Activated naive CD4-positive, alpha-beta T cell treated with anti-CD3 and anti-CD28 coated beads, Interleukin-2, amount 50 U/mL, for 72 hours (primary cell): ENCODE data around the gene RASSF10. TPM values are rescaled to one million over a fixed set of nuclear protein-coding genes. Genes with fewer than 3 reads are reported as not detected.
"Not testable (repeated sequence)": the region's sequence is repeated elsewhere in the genome, so short reads cannot be mapped to it uniquely, and the experiment has no call there.

Source experiments
- ATAC-seq, 2 donors: fragments of 150-1000 bp; cut with Tn5 transposase; 2 replicates each; pipeline ENCODE4 v1.10.0; 2021; ENCODE audit warnings: mild to moderate bottlenecking in 2 of 2, moderate library complexity in 2 of 2
- DNase-seq, 2 donors: peaks; one replicate each; pipeline ENCODE4 v3.0.0; 2021 to 2022; ENCODE audit warnings: low spot score in 2 of 2
- H3K27ac Mint-ChIP-seq, 2 donors: one replicate each; pipeline ENCODE4 v1.8.0; 2022; ENCODE audit warnings: mild to moderate bottlenecking in 2 of 2, mixed read lengths in 2 of 2
- H3K36me3 Mint-ChIP-seq, 2 donors: one replicate each; pipeline ENCODE4 v1.8.0; 2022; ENCODE audit warnings: mixed read lengths in 2 of 2
- H3K9me3 Mint-ChIP-seq, 2 donors: one replicate each; pipeline ENCODE4 v1.8.0; 2022; ENCODE audit warnings: mixed read lengths in 2 of 2
- total RNA-seq, 2 donors: library from RNA; stranded (reverse); gene quantifications; one replicate each; pipeline ENCODE4 v1.2.3, GENCODE V29; 2022

RASSF10 gene
- total RNA-seq, 2 donors from 2014 or later: not detected

DNA sequence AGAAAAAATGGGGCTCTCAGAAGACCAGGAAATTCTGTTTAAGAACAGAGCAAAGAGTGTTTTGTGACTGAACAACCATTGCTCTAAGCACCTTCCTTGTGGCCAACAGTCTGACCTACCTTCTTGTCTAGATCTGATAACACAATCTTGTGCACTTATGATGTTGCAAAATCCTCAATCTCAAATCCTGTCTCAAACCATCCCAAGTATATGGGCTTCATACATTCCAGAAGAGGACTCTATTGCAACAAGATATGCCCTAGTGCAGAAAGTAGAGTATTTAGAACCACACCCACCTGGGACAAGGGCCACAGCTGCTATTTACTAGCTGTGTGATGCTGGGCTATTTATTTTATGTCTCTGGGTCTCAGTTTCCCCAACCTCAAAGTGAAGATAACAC, 27.1 kb downstream of the RASSF10 start:
- Mint-ChIP-seq H3K9me3 (no peaks in the 10 kb centered on the region), H3K36me3 (no peaks in the 10 kb centered on the region), H3K27ac (no peak overlapping the region)
- DNase-seq (no peak), ATAC-seq (no peak)

DNA sequence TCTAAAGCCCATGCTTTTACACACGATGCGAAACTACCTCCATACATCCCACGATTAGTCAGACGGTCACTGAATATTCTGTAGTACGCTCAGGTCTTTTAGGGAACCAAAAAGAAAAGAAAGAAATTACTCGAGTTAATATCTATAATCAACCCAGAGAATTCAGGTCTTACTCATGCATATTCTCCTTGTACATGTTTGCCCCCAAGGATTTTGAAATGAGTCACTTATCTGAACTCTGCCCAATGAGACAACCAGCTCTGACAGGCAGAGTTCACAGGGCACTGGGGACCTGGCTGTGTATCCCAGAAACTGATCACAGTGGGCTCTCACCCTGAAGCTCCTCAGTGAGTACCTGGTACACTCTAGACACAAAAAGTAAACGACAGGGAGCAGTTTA, 29.2 kb downstream of the RASSF10 start:
- no peak for DNase-seq
- Mint-ChIP-seq H3K9me3 (no peaks in the 10 kb centered on the region), H3K36me3 (no peaks in the 10 kb centered on the region), H3K27ac (no peak overlapping the region)
- ATAC-seq: no peak

DNA sequence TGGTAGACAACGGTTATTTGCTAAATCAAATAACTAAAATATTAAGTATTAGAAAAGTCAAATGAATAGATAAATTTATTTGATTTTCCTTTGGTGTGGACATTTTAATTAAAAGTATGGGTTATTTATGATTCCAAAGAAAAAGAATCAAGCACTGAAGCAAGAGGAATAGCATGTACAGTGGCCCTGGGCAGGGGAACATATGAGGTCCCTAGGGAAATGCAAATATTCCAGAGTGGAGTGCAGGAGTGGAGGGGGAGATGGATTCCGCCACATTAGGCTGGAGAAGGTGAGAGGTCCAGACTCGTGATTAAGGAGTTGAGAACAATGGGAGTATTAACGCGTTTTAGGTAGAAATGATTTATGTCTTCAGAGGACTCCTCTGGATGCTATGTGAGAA, 30.0 kb downstream of the RASSF10 start:
- H3K36me3 Mint-ChIP-seq: no peaks in the 10 kb centered on the region

DNA sequence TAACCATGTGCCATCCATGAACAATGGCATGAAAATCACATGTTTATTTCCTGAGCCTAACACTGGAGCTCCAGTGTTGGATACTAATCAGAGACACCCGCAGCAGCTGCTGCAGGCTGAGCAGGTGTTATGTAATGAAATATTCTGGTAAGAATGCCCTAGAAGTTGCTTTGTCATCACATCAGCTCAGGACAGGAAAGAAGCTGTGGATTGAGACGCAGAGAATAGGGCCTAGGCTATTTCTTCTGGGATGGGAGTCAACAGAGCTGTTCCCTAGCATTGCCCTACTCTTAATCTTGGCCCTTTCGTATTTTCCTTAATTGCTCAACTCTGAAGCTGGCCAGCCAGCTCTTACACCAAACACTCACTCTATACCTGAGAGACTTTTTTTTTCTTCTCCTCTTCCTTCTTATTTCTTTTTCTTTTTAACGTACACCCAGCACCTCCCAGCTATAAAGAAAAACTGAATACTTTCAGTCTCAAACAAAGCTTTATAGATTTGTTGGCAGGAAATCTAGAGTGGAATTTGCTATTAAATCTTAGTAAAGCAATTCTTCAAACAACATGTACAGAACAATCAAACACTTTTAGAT, 31.9 kb downstream of the RASSF10 start:
- H3K9me3 Mint-ChIP-seq: no peaks in the 10 kb centered on the region
- DNase-seq: no peak
- no peaks in the 10 kb centered on the region for H3K36me3 Mint-ChIP-seq
- no peak overlapping the region for H3K27ac Mint-ChIP-seq
- ATAC-seq: no peak

More for the DNA sequence above, 30.0 kb downstream of the RASSF10 start:
- H3K9me3 Mint-ChIP-seq: no peaks in the 10 kb centered on the region
- DNase-seq (no peak), ATAC-seq (no peak)
- no peak overlapping the region for H3K27ac Mint-ChIP-seq

DNA sequence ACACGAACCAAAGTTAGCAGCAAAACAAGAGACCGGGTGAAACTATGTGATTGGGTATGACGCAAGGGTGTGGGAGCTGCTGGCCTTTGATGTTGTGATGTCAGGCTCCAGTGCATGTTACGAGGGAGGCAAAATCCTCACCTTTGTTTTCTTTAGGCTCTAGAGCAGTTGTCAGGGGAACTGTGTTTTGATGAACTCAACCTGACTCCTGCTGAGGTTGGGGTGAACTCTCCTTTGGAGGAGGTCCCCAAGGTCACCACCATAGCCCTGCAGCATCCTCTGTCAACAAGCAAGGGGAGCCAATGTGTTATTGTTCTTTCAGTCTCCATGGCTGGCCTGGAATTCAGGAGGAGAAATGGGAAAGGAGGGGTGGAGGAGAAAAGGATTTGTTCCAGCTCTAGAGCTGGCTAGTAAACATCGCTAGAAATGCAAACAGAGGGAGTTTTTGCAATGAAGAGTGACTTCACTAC, 33.8 kb downstream of the RASSF10 start:
- no peaks in the 10 kb centered on the region for H3K36me3 Mint-ChIP-seq
- H3K27ac Mint-ChIP-seq: no peak overlapping the region
- H3K9me3 Mint-ChIP-seq: no peaks in the 10 kb centered on the region
- DNase-seq (no peak), ATAC-seq (no peak)

DNA sequence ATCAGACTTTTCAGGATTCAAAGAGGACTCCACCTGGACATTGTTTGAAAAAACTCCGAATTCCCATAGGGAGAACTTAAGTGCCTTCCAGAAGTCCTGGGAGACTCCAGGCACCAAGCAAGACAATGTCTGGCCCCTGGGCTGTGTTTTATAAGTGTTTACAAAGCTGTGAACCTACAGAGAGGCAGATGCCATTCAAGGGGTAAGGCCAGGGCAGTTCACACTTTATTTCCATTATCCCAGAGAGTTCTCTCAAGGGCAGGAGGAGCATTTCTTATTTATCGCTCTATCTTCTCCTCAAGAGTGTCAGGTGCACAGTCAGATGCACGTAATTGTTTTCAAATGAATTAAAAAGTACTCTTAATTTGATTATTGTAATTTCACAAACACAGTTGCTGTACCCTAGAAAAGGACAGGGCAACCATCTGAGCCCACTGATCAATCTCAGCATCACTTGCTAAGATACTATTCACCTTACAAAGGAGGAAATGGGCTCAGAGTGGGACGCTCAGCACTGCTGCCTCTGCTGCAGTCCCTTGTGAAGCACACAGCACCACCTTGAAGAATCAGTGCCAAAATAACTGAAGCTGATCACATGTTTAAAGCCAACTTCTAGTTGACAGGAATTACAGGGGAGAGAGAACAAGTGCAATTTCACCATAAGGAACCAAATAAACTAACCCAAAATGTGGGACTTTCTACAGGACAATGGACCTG, 35.0 kb downstream of the RASSF10 start:
- Mint-ChIP-seq H3K27ac (no peak overlapping the region), H3K36me3 (no peaks in the 10 kb centered on the region), H3K9me3 (no peaks in the 10 kb centered on the region)
- ATAC-seq (no peak), DNase-seq (no peak)

DNA sequence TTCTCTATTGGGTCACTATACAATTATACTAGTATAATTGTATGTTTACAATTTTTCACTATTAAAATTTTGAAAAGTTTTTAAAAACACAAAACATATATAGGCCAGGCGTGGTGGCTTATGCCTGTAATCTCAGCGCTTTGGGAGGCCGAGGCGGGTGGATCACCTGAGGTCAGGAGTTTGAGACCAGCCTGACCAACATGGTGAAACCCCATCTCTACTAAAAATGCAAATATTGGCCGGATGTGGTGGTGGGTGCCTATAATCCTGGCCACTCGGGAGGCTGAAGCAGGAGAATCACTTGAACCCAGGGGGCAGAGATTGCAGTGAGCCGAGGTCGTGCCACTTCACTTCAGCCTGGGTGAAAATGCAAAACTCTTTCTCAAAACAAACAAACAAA, 36.0 kb downstream of the RASSF10 start:
- H3K9me3 Mint-ChIP-seq: not testable (repeated sequence)

DNA sequence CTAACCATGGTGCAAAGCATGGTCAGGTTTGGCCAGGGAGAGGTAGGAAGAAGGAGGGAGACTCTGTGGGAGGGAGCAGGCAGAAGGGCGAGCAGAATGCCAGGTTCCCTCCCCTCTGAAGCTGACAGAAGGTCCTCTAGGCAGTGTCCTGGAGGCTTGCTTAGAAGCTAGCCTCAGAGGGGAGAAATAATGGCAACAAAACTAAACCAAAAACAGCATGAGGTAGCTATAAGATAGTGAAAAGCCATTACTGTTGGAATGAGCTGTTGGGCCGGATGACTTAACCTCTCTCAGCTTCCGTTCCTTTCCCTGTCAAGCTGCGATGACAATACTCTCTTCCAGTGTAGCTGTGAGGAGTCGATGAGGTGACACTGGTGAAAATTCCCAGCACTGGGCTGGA, 36.6 kb downstream of the RASSF10 start:
- DNase-seq (no peak), ATAC-seq (no peak)
- Mint-ChIP-seq H3K36me3 (no peaks in the 10 kb centered on the region), H3K9me3 (no peaks in the 10 kb centered on the region), H3K27ac (no peak overlapping the region)

More for the DNA sequence above, 36.0 kb downstream of the RASSF10 start:
- not testable (repeated sequence) for DNase-seq, ATAC-seq, H3K36me3 Mint-ChIP-seq, H3K27ac Mint-ChIP-seq

DNA sequence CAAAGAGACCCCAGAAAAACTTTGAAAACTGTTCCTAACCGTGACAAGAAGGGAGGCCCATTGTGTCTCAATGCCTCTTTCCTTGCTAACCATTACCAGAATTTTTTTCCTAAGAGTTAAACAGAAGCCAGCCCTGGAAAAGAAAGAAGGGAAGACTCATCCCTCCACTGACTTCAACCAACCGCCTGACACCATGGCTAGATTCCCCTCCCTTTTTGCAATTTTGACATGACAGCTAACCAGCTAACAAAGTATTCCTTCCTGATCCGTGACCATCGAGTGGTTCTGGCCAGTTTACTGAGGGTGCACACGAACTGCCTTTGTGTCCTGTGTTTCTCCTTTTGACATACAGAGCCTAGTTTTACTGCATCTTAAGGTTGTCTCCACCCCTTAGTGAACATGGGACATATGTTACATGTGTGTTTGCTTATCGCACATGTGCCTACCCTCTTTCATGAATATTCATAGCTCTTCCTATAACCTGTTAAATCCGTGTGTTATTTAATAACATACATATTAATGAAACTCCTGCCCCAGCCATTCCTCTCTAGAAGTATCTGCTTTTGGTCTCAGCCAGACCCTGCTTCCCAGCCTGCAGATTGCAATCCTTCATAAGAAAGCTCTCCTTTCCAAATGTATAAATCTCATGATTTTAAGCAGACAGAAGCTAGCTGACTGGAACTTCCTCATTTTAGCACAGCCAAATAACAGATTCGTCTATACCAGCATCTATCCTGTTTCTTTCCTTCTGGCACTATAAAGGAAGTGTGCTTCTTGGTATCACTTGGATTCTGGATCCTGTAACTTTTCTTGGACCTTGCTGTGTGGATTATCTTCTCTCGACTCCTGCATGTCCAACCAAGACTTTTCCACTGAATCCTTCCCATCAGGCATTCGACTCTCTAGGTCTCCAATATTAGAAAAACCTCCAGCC, 37.8 kb downstream of the RASSF10 start:
- H3K27ac Mint-ChIP-seq: no peak overlapping the region
- ATAC-seq: no peak

DNA sequence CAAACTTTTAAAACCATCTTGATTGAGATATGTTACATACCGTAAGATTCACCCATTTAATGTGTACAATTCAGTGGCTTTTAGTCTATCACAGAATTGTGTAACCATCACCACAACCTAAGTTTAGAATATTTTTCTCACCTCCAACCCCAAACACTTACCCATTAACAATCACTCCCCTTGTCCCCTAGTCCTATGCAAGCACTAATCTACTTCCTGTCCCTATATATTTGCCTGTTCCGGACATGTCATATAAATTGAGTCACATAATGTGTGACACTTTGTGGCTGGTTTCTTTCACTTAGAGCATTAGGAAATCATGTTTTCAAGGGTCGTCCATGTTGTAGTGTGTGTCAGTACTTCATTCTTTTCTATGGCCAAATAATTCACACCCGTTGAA, 38.8 kb downstream of the RASSF10 start:
- no peak for ATAC-seq
- no peaks in the 10 kb centered on the region for H3K9me3 Mint-ChIP-seq

More for the DNA sequence above, 37.8 kb downstream of the RASSF10 start:
- Mint-ChIP-seq H3K9me3 (no peaks in the 10 kb centered on the region), H3K36me3 (no peaks in the 10 kb centered on the region)
- DNase-seq: no peak

DNA sequence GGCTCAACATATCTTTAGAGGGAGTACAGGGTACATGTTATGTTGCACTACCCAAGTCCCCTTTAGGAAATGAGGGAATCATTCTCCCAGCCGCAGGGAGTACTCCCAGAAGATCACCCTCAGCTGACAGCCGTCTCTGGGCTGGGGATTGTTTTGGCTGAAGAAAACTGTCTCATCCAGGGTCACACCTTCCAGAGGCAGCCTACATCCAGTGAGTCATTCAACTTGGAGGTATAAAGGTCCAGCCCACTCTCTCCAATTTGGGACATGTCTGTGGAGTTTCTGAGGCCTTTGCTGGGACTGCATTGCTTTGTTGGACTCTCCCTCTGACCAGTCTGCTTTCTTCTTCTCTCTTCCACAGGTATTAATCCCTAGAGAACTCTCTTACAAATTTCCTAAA, 42.1 kb downstream of the RASSF10 start:
- H3K27ac Mint-ChIP-seq: no peak overlapping the region

More for the DNA sequence above, 38.8 kb downstream of the RASSF10 start:
- Mint-ChIP-seq H3K27ac (no peak overlapping the region), H3K36me3 (no peaks in the 10 kb centered on the region)
- DNase-seq: no peak

DNA sequence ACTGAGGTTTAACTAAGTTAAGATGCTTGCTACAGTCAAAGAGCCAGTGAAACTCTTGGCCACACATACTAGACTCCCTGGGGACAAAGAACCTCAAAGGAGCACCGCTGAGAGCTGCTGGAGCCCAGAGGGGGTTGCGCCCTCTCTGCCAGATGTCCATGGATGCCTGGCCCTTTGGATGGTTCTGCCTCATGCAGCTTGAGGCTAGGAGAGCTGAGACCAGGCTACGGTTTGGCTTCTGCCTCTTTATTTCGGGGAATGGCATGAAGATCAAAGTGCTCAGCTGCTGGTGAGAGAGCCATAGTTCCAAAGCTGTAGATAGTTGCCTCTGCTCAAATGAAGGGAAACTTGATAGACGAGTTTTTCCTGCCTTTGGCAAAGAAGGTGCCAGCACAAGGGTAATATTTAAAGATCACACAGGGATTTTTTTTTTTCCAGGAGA, 43.0 kb downstream of the RASSF10 start:
- H3K27ac Mint-ChIP-seq: no peak overlapping the region
- H3K36me3 Mint-ChIP-seq: no peaks in the 10 kb centered on the region
- no peaks in the 10 kb centered on the region for H3K9me3 Mint-ChIP-seq
- DNase-seq: no peak
- no peak for ATAC-seq

More for the DNA sequence above, 42.1 kb downstream of the RASSF10 start:
- ATAC-seq: no peak
- DNase-seq: no peak
- H3K9me3 Mint-ChIP-seq: no peaks in the 10 kb centered on the region
- no peaks in the 10 kb centered on the region for H3K36me3 Mint-ChIP-seq

DNA sequence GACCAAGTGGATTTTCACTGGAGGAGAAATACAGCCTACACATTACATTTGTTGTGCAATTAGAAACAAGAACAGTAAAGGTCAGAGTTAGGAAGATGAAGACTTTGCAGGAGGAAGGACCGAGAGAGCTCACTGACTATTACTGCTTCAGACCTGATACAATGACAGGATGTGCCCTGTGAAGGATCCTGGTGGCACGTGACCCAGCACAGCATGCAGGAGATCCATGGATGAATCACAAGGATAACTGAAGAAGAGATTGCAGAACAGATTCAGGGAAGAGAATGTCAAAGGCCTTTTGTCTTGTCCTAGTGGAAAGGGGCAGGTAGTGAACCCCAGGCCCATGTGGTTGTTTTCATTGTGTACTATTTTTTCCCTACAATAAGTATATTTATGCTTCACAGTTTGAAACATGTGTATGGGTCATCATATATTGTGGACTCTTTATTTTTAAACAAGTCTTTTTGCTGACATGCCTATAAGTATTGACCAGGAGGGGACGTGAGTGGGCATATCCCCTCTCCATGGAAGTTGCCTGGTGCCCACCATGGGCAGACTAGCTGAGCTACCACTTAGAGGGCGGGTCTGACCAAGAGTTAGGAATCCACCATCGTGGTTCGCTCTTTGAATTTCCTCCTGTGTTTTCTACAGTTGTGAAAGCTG, 44.3 kb downstream of the RASSF10 start:
- DNase-seq (no peak), ATAC-seq (no peak)
- Mint-ChIP-seq H3K36me3 (no peaks in the 10 kb centered on the region), H3K27ac (no peak overlapping the region), H3K9me3 (no peaks in the 10 kb centered on the region)

DNA sequence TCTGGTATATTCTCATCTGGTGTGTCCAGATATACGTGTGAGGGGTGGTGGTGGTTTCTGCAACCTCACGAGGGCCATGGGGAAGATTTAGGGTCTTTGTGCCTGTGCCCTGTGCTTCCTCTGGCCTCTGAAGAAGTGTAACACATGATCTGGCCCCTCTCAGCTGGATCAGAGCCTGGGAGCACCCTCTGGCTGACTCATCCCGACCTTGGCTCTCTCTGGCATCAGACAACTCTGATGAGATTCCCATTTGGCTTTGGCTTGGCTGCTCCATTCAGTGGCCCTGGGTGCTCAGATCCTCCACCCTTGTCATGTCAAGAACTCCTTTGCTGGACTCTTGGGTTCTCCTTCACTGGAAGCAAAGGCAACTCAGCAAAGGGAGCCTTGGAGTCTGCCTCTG, 45.2 kb downstream of the RASSF10 start:
- no peaks in the 10 kb centered on the region for H3K9me3 Mint-ChIP-seq
- ATAC-seq: no peak
- no peaks in the 10 kb centered on the region for H3K36me3 Mint-ChIP-seq
- DNase-seq: no peak
- H3K27ac Mint-ChIP-seq: no peak overlapping the region

DNA sequence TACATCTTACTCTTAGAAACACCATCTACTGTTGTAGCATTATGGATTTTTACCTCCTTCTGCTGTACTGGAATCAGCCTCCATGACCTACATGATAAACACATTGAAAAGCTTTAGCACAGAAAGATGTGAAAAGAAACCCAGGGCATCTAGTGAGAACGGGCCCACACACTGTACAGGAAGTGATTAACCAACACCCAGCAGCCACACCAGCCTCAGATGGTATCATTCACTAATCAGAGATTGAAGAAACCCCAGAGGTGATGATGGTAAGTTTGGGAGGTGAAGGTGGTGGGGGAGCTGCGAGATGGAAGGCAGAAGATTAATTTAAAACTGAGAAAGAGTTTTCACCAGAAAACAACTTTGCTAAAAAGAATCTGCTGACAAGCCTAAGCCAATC, 46.1 kb downstream of the RASSF10 start:
- Mint-ChIP-seq H3K36me3 (no peaks in the 10 kb centered on the region), H3K27ac (no peak overlapping the region), H3K9me3 (no peaks in the 10 kb centered on the region)
- peak in 1 of 2 donors; percentile 54 for ATAC-seq
- DNase-seq: no peak

DNA sequence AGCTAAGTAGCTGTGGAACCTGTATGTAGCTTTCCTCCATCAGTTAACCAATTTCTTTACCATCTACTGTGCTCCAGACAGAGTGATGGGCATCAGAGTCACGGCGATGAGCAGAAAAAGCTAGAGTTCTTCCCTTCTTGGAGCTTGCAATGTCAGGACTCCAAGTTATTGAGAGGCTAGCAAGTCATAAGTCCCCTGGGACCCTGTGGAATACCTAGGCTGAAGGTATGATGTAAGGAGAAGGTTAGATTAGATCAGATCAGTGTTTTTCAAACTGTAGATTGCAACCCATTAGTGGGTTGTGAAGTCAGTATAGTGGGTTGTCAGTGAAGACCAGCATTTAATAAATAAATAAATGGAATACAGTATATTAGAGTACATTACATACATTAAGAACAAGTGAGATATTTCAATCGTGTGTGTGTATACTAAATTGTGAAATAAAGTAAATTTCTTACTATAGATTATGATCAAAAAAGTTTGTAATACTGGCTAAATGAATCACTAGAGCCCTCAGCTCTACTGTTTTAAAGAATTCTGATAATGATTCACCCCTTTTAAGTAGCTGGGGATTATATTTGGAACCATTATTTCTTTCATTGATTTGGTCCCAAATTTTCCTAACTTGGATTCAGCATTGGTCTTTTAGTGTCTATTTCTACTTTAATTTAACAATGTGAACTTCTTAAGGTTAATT, 52.3 kb downstream of the RASSF10 start:
- Mint-ChIP-seq H3K9me3 (peaks cover 0 to 3% of the 10 kb centered on the region in 2 donors), H3K27ac (no peak overlapping the region), H3K36me3 (no peaks in the 10 kb centered on the region)
- no peak for DNase-seq
- ATAC-seq: no peak
